Smooth muscle cell (in vitro differentiated cells): Measurements from ENCODE around the gene ASB2. TPM values are rescaled to one million over a fixed set of nuclear protein-coding genes. Genes with fewer than 3 reads are reported as not detected.

Experiments used
- DNase-seq: peaks from one replicate; lab custom pipeline; 2025; ENCODE audit not compliant: unreplicated experiment; lab: John Stamatoyannopoulos, UW
- H2AFZ ChIP-seq: fragments of 200-600 bp; sonication (generic); 2 replicates; pipeline ENCODE4 v1.6.0; 2016; ENCODE audit warnings: antibody characterized with exemption, low read depth, mild to moderate bottlenecking
- H3F3A ChIP-seq: fragments of 200-600 bp; sonication (generic); 2 replicates; pipeline ENCODE4 v1.6.0; 2017; ENCODE audit warnings: antibody characterized with exemption, low read depth
- H3K27ac ChIP-seq: fragments of 200-600 bp; sonication (generic); 2 replicates; pipeline ENCODE4 v1.5.1; 2016; ENCODE audit warnings: low read depth, mild to moderate bottlenecking
- H3K27me3 ChIP-seq: fragments of 200-600 bp; sonication (generic); 2 replicates; pipeline ENCODE4 v1.6.1; 2016; ENCODE audit warnings: low read depth, mild to moderate bottlenecking
- H3K36me3 ChIP-seq: fragments of 200-600 bp; sonication (generic); 2 replicates; pipeline ENCODE4 v1.5.1; 2016; ENCODE audit warnings: low read depth
- H3K4me1 ChIP-seq: fragments of 200-600 bp; sonication (generic); 2 replicates; pipeline ENCODE4 v1.5.1; 2016; ENCODE audit warnings: low read depth
- H3K4me2 ChIP-seq: fragments of 200-600 bp; sonication (generic); 2 replicates; pipeline ENCODE4 v1.6.0; 2016; ENCODE audit warnings: mild to moderate bottlenecking
- H3K4me3 ChIP-seq: fragments of 200-600 bp; sonication (generic); 2 replicates; pipeline ENCODE4 v1.5.1; 2016; ENCODE audit warnings: mild to moderate bottlenecking
- H3K79me2 ChIP-seq: fragments of 200-600 bp; sonication (generic); 2 replicates; pipeline ENCODE4 v1.6.0; 2016; ENCODE audit warnings: low read depth, mild to moderate bottlenecking
- H3K9ac ChIP-seq: fragments of 200-600 bp; sonication (generic); 2 replicates; pipeline ENCODE4 v1.6.0; 2016; ENCODE audit warnings: low read depth
- H3K9me3 ChIP-seq: fragments of 200-600 bp; sonication (generic); replicated peaks from 2 replicates; pipeline ENCODE4 v1.5.1; 2016; ENCODE audit warnings: low read depth
- H4K20me1 ChIP-seq: fragments of 200-600 bp; sonication (generic); 2 replicates; pipeline ENCODE4 v1.6.0; 2016; ENCODE audit warnings: low read depth
- CTCF ChIP-seq: fragments of 200-600 bp; sonication (generic); IDR thresholded peaks from 2 replicates; pipeline ENCODE4 v1.5.1; 2017; ENCODE audit warnings: borderline replicate concordance, mild to moderate bottlenecking, antibody characterized with exemption; ENCODE audit not compliant: insufficient read depth, poor library complexity, severe bottlenecking
- WGBS: methylation state at CpG from one replicate; pipeline ENCODE4 v1.1.7; 2016; ENCODE audit warnings: low lambda C conversion rate; 5-methylcytosine and 5-hydroxymethylcytosine counted together
- polyA plus RNA-seq: library from polyadenylated mRNA; unstranded; fragments of >200 nt; fragmentation: Nextera tagmentation; extraction: Ambion mirVana; gene quantifications from 2 replicates; pipeline ENCODE4 v1.2.1, GENCODE V29; 2016
- total RNA-seq: library from RNA; depleted of rRNA; stranded (reverse); fragments of >200 nt; gene quantifications from 2 replicates; pipeline ENCODE4 v1.2.3, GENCODE V29; 2014

ASB2 gene
- total and polyA plus RNA-seq, 2 experiments from 2014 or later, result 0.99 TPM; not detected in 1

- H3K4me1 ChIP-seq, result peaks cover 20% of the 10 kb centered on the region
- no peaks in the 10 kb centered on the region for H3F3A ChIP-seq
- DNase-seq, result no peak
- no peak overlapping the region for H2AFZ ChIP-seq
- WGBS, result 81% methylated on average over 10 of the region's 10 CpGs
- H3K9me3 ChIP-seq, result no peaks in the 10 kb centered on the region
- no peak overlapping the region for H3K4me2 ChIP-seq
- no peak overlapping the region for H3K4me3 ChIP-seq
- H3K27me3 ChIP-seq, result no peaks in the 10 kb centered on the region
- no peaks in the 10 kb centered on the region for H3K36me3 ChIP-seq
- no peaks in the 10 kb centered on the region for H4K20me1 ChIP-seq
- H3K27ac ChIP-seq, result no peak overlapping the region
- TF ChIP-seq CTCF, result no peak
- H3K79me2 ChIP-seq, result no peaks in the 10 kb centered on the region
- no peak overlapping the region for H3K9ac ChIP-seq
These were observed 46.4 kb upstream of the ASB2 start for GRCh38 chr14:94022532-94023411.

GRCh38 chr14:94021416-94022157 lies 45.2 kb upstream of the ASB2 start:
- Histone ChIP-seq H3K4me2 (no peak overlapping the region), H4K20me1 (no peaks in the 10 kb centered on the region), H2AFZ (no peak overlapping the region), H3K27ac (no peak overlapping the region), H3K27me3 (no peaks in the 10 kb centered on the region), H3K36me3 (no peaks in the 10 kb centered on the region), H3K9ac (no peak overlapping the region), H3K4me3 (no peak overlapping the region), H3F3A (no peaks in the 10 kb centered on the region), H3K9me3 (no peaks in the 10 kb centered on the region), H3K79me2 (no peaks in the 10 kb centered on the region), H3K4me1 (peaks cover 14% of the 10 kb centered on the region)
- WGBS, result 64% methylated on average over 10 of the region's 10 CpGs
- no peak for TF ChIP-seq CTCF
- DNase-seq, result no peak

GRCh38 chr14:94021001-94021400 lies 44.6 kb upstream of the ASB2 start:
- no peaks in the 10 kb centered on the region for H3F3A ChIP-seq
- H3K4me3 ChIP-seq, result no peak overlapping the region
- H2AFZ ChIP-seq, result no peak overlapping the region
- WGBS, result 60% methylated on average over 2 of the region's 2 CpGs
- H3K27me3 ChIP-seq, result no peaks in the 10 kb centered on the region
- no peaks in the 10 kb centered on the region for H3K79me2 ChIP-seq
- H3K9ac ChIP-seq, result no peak overlapping the region
- no peaks in the 10 kb centered on the region for H3K36me3 ChIP-seq
- H4K20me1 ChIP-seq, result no peaks in the 10 kb centered on the region
- no peak for TF ChIP-seq CTCF
- no peak for DNase-seq
- H3K4me1 ChIP-seq, result peaks cover 14% of the 10 kb centered on the region
- H3K27ac ChIP-seq, result no peak overlapping the region
- H3K4me2 ChIP-seq, result no peak overlapping the region
- no peaks in the 10 kb centered on the region for H3K9me3 ChIP-seq
